Astrocyte of the cerebellum (primary cell): Measurements from ENCODE around the gene DHRS9.

Source experiments
- DNase-seq: peaks from one replicate; pipeline ENCODE4 v3.0.0-alpha.2; 2011; ENCODE audit warnings: low read depth
- H3K4me3 ChIP-seq: 2 replicates; pipeline ENCODE4 v1.5.1; 2011; ENCODE audit warnings: mild to moderate bottlenecking, low read depth, low read length, moderate library complexity
- CTCF ChIP-seq: IDR thresholded peaks from 2 replicates; pipeline ENCODE4 v1.5.1; 2012; ENCODE audit warnings: low read length, low read depth, moderate library complexity, mild to moderate bottlenecking; ENCODE audit errors: missing control alignments
- in situ Hi-C: cut with HindIII; loops from 2 replicates; pipeline ENCODE4 v1.10.0; 2017; ENCODE audit warnings: low sequenced_read_pairs

Gene DHRS9

GRCh38 chr2:169034984-169035544, 34.3 kb upstream of the DHRS9 start:
- DNase-seq: no peak
- in situ Hi-C loops: no loop called here
- H3K4me3 ChIP-seq: no peak overlapping the region
- TF ChIP-seq CTCF: no peak

DNA sequence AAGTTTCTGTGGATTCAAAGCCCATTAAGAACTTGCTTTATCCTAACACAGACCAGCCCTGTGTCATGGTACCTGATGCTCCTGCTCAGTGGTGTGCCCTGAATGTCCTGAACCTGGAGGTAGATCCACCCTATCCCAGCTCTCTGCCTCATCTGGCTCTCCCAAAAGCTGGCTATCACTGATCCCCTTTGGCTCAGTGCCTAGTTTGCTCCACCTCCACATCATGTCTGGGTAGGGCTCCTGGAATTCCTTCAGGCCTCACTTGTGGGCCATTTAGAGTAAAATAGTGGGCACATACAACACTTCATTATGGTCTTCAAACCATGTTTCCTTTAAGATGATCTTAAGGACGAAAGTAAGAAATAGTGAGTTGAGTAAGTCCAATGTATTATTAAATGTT, 33.5 kb upstream of the DHRS9 start:
- H3K4me3 ChIP-seq: no peak overlapping the region
- DNase-seq: no peak
- in situ Hi-C loops: no loop called here
- TF ChIP-seq CTCF: no peak

GRCh38 chr2:169036736-169037440, 32.5 kb upstream of the DHRS9 start:
- DNase-seq: no peak
- H3K4me3 ChIP-seq: no peak overlapping the region
- no peak for TF ChIP-seq CTCF
- in situ Hi-C loops: no loop called here

GRCh38 chr2:169038338-169038757, 31.0 kb upstream of the DHRS9 start:
- no peak for DNase-seq
- in situ Hi-C loops: no loop called here
- no peak overlapping the region for H3K4me3 ChIP-seq
- TF ChIP-seq CTCF: no peak

- H3K4me3 ChIP-seq: no peak overlapping the region
- in situ Hi-C loops: no loop called here
- TF ChIP-seq CTCF: no peak
- no peak for DNase-seq
Observed at GRCh38 chr2:169039702-169040101, 29.7 kb upstream of the DHRS9 start.

- in situ Hi-C loops: no loop called here
- no peak overlapping the region for H3K4me3 ChIP-seq
- DNase-seq: no peak
- no peak for TF ChIP-seq CTCF
Observed at GRCh38 chr2:169041594-169041993, 27.8 kb upstream of the DHRS9 start.

GRCh38 chr2:169042856-169043255, 26.5 kb upstream of the DHRS9 start:
- H3K4me3 ChIP-seq: no peak overlapping the region
- in situ Hi-C loops: no loop called here
- no peak for TF ChIP-seq CTCF
- no peak for DNase-seq
